ENCODE data around the gene PDE10A.

The PDE10A gene

DNA sequence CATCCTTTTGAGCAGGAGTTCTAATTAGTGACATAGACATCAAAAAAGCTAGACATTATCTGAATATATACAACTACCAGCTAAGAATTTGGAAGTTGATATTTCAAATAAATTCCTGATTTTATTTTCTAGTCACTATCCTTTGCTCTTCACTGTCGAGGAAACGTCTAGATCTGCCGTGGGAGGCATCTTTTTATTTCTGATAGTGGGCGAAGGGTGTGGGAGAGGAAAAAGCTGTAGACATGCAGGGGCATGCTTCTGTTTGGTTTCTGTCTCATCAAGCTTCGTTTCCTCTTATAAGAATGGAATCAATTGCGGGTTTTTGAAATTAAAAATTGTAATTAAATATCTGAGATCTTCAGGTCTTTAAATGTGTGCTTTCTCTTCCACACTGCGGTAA is 337.4 kb downstream of the PDE10A start:
- Histone ChIP-seq H3K9me3 (ENCODE audit: control insufficient read depth, low read length) (peaks cover 15% of the 10 kb centered on the region), H3K4me1 (ENCODE audit: control insufficient read depth, insufficient read depth, low read length) (no peaks in the 10 kb centered on the region), H3K36me3 (ENCODE audit: control insufficient read depth, insufficient read depth, low read length, severe bottlenecking) (no peaks in the 10 kb centered on the region), H3K9ac (ENCODE audit: low read length) (no peak overlapping the region), H3K27me3 (replicated peaks; ENCODE audit: control insufficient read depth, insufficient read depth, low read length) (no peaks in the 10 kb centered on the region), H3K4me3 (ENCODE audit: low read length) (no peak overlapping the region)
- no peak for DNase-seq (ENCODE audit: low read depth)

DNA sequence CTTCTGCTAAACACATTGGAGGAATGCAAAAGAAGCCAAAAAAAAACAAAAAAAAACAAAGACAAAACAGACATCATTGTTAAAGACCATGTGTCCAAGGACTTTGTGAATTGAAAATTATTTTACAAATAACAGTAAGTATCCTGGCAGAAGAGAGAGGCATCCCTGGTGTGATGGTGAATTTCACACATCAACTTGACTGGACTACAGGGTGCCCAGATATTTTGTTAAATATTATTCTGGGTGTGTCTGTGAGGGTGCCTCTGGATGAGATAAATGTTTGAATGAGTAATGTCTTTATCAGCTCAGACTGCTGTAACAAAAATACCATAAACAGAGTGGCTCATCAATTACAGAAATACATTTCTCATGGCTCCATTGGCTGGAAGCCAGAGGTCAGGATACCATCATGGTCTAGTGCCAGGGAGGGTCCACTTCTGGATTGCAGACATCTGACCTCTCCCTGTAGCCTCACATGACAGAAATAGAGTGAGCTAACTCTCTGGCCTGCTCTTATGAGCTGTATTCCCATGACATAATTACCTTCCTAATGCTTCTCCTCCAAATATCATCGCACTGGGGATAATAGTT is 341.4 kb downstream of the PDE10A start:
- Histone ChIP-seq H3K4me3 (ENCODE audit: low read length) (no peak overlapping the region), H3K9ac (ENCODE audit: low read length) (no peak overlapping the region), H3K4me1 (ENCODE audit: control insufficient read depth, insufficient read depth, low read length) (no peaks in the 10 kb centered on the region), H3K36me3 (ENCODE audit: control insufficient read depth, insufficient read depth, low read length, severe bottlenecking) (no peaks in the 10 kb centered on the region), H3K9me3 (ENCODE audit: control insufficient read depth, low read length) (peaks cover 23% of the 10 kb centered on the region), H3K27me3 (replicated peaks; ENCODE audit: control insufficient read depth, insufficient read depth, low read length) (no peaks in the 10 kb centered on the region)
- no peak for DNase-seq (ENCODE audit: low read depth)

DNA sequence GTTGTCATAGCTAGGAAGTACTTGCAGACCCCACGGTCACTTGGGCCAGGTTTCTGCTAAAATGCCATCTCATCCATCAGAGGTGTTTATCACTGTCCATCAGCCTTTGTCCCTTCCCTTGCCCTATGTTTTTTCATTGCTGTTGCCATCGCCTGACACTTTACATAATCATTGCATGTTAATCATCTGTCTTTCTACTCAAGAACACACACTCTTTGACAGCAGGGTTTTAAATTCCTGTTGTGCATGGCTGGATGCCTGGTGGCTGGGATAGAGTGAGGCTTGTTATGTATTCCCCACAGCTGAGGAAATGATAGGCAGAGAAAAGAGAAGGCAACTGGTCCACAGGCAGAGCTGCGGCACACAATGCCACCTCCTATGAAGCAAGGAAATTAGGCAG is 341.9 kb downstream of the PDE10A start:
- Histone ChIP-seq H3K4me1 (ENCODE audit: control insufficient read depth, insufficient read depth, low read length) (no peaks in the 10 kb centered on the region), H3K9ac (ENCODE audit: low read length) (no peak overlapping the region), H3K4me3 (ENCODE audit: low read length) (no peak overlapping the region), H3K27me3 (replicated peaks; ENCODE audit: control insufficient read depth, insufficient read depth, low read length) (no peaks in the 10 kb centered on the region), H3K9me3 (ENCODE audit: control insufficient read depth, low read length) (peaks cover 23% of the 10 kb centered on the region), H3K36me3 (ENCODE audit: control insufficient read depth, insufficient read depth, low read length, severe bottlenecking) (no peaks in the 10 kb centered on the region)
- no peak for DNase-seq (ENCODE audit: low read depth)

DNA sequence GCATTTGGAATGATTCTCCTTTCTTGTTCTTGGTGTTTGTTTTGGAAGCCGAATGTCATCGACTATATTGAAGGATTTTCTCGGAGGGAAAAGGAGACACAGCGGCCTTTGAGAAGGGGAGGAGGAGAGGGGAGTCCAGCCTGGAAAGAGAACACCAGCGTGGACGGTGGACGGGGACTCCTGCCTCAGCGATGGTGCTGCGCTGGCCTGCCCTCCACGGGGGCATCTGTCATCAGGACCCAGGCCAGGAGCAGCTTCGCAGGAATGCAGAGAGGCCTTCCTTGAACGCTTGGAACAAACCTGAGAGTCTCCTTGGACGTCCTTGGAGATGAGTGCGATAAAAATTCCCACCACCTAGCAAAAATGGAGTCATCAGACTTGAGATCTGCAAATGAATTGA is 345.3 kb downstream of the PDE10A start:
- no peak for DNase-seq (ENCODE audit: low read depth)
- no peak overlapping the region for H3K4me3 ChIP-seq (ENCODE audit: low read length)
- no peaks in the 10 kb centered on the region for H3K27me3 ChIP-seq (replicated peaks; ENCODE audit: control insufficient read depth, insufficient read depth, low read length)
- H3K9ac ChIP-seq (ENCODE audit: low read length), result no peak overlapping the region
- H3K9me3 ChIP-seq (ENCODE audit: control insufficient read depth, low read length), result peaks cover 23% of the 10 kb centered on the region
- H3K36me3 ChIP-seq (ENCODE audit: control insufficient read depth, insufficient read depth, low read length, severe bottlenecking), result no peaks in the 10 kb centered on the region
- no peaks in the 10 kb centered on the region for H3K4me1 ChIP-seq (ENCODE audit: control insufficient read depth, insufficient read depth, low read length)

DNA sequence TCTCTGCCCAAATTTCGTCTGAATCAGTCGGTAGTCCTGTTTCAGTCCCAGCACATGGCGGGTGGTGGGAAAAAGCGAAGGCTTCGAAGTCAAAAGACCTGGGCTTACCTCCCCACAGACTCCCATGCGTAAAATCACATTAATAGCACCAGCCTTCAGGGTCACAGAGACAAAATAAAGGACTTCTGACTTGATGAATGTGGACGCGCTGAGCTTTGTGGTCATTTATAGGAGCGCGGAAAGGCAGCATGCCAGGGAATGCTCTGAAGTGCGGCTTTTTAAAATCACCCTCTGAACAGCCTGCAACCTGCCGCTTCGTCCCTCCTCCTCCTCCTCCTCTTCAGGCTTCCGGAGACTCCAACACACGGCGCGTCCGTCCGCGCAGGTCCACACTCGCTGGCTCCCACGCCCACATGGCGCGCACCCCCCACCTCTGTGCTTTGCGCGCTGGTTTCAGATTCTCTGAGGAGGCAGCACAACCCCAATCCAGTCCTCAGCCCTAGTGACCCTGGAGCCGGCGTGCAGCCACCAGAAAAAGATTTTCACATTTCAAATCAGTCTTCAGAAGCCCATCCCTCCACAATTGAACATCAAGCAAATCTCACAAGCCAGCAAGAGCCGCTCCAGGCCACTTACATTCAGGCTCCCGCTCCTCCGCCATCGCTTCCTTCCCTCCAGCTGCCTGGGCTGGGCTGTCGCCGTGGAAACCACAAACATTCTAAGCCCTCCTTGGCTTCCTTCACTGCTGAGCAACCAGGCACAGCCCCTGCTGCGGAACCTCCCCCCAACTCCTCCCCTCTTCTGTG is 353.9 kb downstream of the PDE10A start, which contains the start of gene C6orf118:
C6orf118 (minus strand) TSS at position 680 of the 806 bp plus-strand sequence; CDS start at position 661, 19 bp downstream.
- H3K4me1 ChIP-seq (ENCODE audit: control insufficient read depth, insufficient read depth, low read length), result peaks cover 7% of the 10 kb centered on the region
- peak; percentile 32 for DNase-seq (ENCODE audit: low read depth)
- H3K9me3 ChIP-seq (ENCODE audit: control insufficient read depth, low read length), result no peaks in the 10 kb centered on the region
- no peak within 1 kb of the TSS for H3K9ac ChIP-seq (ENCODE audit: low read length)
- H3K27me3 ChIP-seq (replicated peaks; ENCODE audit: control insufficient read depth, insufficient read depth, low read length), result peaks cover 10% of the 10 kb centered on the region
- no peaks in the 10 kb centered on the region for H3K36me3 ChIP-seq (ENCODE audit: control insufficient read depth, insufficient read depth, low read length, severe bottlenecking)
- H3K4me3 ChIP-seq (ENCODE audit: low read length), result peak within 1 kb of the TSS; percentile 79

DNA sequence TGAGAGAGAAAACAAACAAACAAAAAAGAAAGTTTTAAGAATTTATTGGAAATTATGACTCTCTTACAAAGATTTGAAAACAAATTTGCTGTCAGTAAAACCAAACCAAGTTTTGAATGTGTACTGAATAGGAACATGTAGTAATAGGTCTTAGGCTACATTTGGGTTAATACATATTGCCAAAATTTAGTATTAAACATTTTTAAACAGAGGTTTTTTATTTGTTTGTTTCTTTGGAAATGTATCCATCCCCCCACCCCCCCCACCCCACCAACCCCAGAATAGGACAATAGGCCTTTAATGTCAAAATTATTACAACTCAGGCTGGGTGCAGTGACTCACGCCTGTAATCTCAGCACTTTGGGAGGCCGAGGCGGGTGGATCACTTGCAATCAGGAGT is 356.1 kb downstream of the PDE10A start:
- H3K9me3 ChIP-seq (ENCODE audit: control insufficient read depth, low read length), result no peaks in the 10 kb centered on the region
- H3K36me3 ChIP-seq (ENCODE audit: control insufficient read depth, insufficient read depth, low read length, severe bottlenecking), result no peaks in the 10 kb centered on the region
- no peak overlapping the region for H3K9ac ChIP-seq (ENCODE audit: low read length)
- H3K4me3 ChIP-seq (ENCODE audit: low read length), result no peak overlapping the region
- no peak for DNase-seq (ENCODE audit: low read depth)
- peaks cover 10% of the 10 kb centered on the region for H3K27me3 ChIP-seq (replicated peaks; ENCODE audit: control insufficient read depth, insufficient read depth, low read length)
- H3K4me1 ChIP-seq (ENCODE audit: control insufficient read depth, insufficient read depth, low read length), result peaks cover 7% of the 10 kb centered on the region

DNA sequence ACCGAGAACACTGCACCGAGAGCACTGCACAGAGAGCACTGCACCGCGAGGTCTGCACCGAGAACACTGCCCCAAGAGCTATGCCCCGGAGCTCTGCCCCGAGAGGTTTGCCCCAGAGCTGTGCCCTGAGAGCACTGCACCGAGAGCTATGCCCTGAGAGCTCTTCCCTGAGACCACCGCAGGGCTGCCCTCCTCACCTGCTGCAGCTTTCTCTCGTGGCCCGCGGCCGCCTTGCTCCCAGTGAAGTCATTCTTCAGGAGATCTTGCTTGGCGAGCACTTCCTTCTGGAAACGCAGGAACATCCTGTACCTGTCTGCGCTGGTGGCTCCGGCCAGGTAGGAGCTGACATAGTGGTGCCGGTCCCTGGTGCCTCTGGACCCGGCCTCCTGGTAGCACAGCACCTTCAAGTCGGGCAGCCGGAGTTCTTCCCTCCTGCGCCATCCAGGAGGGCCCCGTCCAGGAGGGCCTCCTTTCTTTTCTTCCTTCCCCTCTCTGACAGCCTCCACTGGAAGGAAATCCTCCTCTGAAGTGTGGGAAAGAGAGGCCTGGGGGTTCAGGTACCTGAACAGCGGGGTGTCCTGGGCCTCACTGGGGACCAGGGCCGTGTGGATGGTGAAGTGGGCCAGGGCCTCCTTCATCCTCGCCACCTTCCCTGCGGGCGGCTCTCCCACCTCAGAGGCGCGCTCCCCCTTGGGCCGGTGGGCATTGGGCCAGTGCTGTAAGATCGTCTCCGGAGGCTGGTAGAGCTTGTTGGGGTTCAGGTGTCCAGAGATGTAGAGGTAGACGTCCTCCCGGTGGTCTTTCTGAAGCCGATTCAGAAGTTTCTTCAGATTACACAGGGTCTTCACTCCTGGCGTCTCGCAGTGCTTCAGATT is 361.4 kb downstream of the PDE10A start:
- Histone ChIP-seq H3K4me3 (ENCODE audit: low read length) (no peak overlapping the region), H3K36me3 (ENCODE audit: control insufficient read depth, insufficient read depth, low read length, severe bottlenecking) (no peaks in the 10 kb centered on the region), H3K4me1 (ENCODE audit: control insufficient read depth, insufficient read depth, low read length) (no peaks in the 10 kb centered on the region), H3K9ac (ENCODE audit: low read length) (no peak overlapping the region), H3K9me3 (ENCODE audit: control insufficient read depth, low read length) (no peaks in the 10 kb centered on the region), H3K27me3 (replicated peaks; ENCODE audit: control insufficient read depth, insufficient read depth, low read length) (no peaks in the 10 kb centered on the region)
- DNase-seq (ENCODE audit: low read depth), result no peak

DNA sequence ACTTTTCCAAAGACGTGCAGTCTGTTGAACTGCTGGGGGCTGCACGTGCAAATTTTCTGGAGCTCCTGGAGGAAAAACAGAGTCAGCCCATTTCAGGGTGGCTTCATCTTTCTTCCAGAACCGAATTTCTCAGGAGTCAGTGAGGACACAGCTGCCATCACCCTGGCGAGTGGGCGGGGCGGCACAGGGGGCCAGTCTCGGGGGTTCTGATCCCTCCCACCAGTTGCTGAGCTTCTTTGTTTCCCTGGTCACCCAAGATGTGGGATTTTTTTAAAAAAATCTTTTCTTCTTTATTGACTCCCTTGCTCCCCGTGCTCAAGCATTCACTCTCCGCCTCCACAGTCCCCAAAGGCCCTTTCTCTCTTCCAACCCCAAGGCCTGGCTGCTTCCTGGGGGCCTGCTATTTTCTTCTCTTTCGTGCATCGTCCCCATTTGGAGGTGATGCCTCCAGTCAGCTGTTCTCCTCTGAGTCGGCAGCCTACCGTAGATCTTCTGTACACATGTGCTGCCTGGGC is 362.6 kb downstream of the PDE10A start:
- Histone ChIP-seq H3K4me3 (ENCODE audit: low read length) (no peak overlapping the region), H3K4me1 (ENCODE audit: control insufficient read depth, insufficient read depth, low read length) (no peaks in the 10 kb centered on the region), H3K9me3 (ENCODE audit: control insufficient read depth, low read length) (no peaks in the 10 kb centered on the region), H3K9ac (ENCODE audit: low read length) (no peak overlapping the region), H3K27me3 (replicated peaks; ENCODE audit: control insufficient read depth, insufficient read depth, low read length) (no peaks in the 10 kb centered on the region), H3K36me3 (ENCODE audit: control insufficient read depth, insufficient read depth, low read length, severe bottlenecking) (no peaks in the 10 kb centered on the region)
- DNase-seq (ENCODE audit: low read depth), result no peak

DNA sequence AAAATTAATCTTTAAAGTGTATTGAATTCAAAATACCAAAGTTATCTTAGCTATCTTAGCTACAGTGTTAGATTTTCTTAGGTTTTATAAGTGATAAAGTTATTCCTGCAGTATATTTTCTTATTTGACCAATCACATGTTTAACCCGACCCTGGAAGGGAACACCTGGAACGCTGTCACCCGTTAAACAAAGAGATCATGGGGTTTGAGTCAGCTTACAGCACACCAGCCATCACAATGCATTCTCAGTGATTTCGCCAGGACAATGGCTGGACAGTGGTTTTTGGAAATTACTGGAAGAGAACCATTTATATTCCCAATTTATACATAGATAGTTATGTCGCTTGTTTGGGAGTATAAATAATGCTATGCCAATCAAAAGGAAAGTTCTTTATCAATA is 364.2 kb downstream of the PDE10A start:
- Histone ChIP-seq H3K27me3 (replicated peaks; ENCODE audit: control insufficient read depth, insufficient read depth, low read length) (no peaks in the 10 kb centered on the region), H3K9ac (ENCODE audit: low read length) (no peak overlapping the region), H3K36me3 (ENCODE audit: control insufficient read depth, insufficient read depth, low read length, severe bottlenecking) (no peaks in the 10 kb centered on the region), H3K4me1 (ENCODE audit: control insufficient read depth, insufficient read depth, low read length) (no peaks in the 10 kb centered on the region), H3K9me3 (ENCODE audit: control insufficient read depth, low read length) (no peaks in the 10 kb centered on the region), H3K4me3 (ENCODE audit: low read length) (no peak overlapping the region)
- DNase-seq (ENCODE audit: low read depth), result no peak

DNA sequence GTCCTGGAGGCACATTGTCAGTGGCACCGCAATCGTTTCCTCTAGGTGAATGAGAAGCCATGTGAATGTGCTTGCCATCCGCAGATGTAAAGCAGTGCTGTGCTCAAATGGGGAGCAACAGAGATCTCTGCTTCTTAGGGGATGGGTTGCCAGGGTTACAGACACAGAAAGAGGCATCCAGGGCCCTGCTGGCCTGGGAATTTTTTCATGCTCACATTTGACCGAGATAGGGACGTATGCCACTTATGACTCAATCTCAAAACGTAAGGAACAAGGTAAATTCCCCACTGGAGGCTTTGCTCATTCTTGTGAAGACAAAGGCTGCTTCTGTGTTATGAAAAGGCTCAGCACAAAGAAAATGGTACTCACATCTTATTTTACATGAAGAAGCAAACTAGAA is 364.6 kb downstream of the PDE10A start:
- no peaks in the 10 kb centered on the region for H3K4me1 ChIP-seq (ENCODE audit: control insufficient read depth, insufficient read depth, low read length)
- DNase-seq (ENCODE audit: low read depth), result no peak
- H3K27me3 ChIP-seq (replicated peaks; ENCODE audit: control insufficient read depth, insufficient read depth, low read length), result no peaks in the 10 kb centered on the region
- no peak overlapping the region for H3K4me3 ChIP-seq (ENCODE audit: low read length)
- no peaks in the 10 kb centered on the region for H3K36me3 ChIP-seq (ENCODE audit: control insufficient read depth, insufficient read depth, low read length, severe bottlenecking)
- no peaks in the 10 kb centered on the region for H3K9me3 ChIP-seq (ENCODE audit: control insufficient read depth, low read length)
- no peak overlapping the region for H3K9ac ChIP-seq (ENCODE audit: low read length)

DNA sequence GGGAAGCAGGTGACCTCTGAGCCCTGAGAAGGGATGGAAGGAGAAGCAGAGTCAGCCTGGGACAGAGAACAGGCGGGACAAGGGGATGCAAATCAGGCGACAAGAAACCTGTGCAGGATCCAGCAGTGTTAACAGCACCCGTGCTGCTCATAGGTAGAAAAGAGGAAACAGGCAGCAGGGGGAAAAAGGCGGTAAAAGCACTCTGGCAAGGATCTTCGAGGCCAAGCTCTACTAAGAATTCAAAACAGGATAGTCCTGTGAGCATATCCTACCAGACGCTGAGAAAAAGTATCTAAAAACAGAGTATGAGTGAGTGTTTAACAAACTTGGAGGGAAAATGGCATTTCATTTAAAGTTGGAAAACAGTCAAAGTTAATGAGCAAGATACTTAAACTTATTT is 370.4 kb downstream of the PDE10A start:
- H3K36me3 ChIP-seq (ENCODE audit: control insufficient read depth, insufficient read depth, low read length, severe bottlenecking), result no peaks in the 10 kb centered on the region
- H3K27me3 ChIP-seq (replicated peaks; ENCODE audit: control insufficient read depth, insufficient read depth, low read length), result no peaks in the 10 kb centered on the region
- H3K4me3 ChIP-seq (ENCODE audit: low read length), result no peak overlapping the region
- H3K9ac ChIP-seq (ENCODE audit: low read length), result no peak overlapping the region
- DNase-seq (ENCODE audit: low read depth), result no peak
- peaks cover 3% of the 10 kb centered on the region for H3K9me3 ChIP-seq (ENCODE audit: control insufficient read depth, low read length)
- no peaks in the 10 kb centered on the region for H3K4me1 ChIP-seq (ENCODE audit: control insufficient read depth, insufficient read depth, low read length)

Data from adipocyte (in vitro differentiated cells).